ENCODE measurements around the gene CAMK2D. TPM values are rescaled to one million over a fixed set of nuclear protein-coding genes. Genes with fewer than 3 reads are reported as not detected.
A peak's percentile ranks its signal among the peaks of the same experiment; 100 is the strongest.

CAMK2D gene
- total RNA-seq, 1 experiment from 2014 or later, result 7.1 TPM

GRCh38 chr4:113760094-113760794, 1.3 kb downstream of the CAMK2D start:
- Histone ChIP-seq H3K4me3 (peak overlapping the region; percentile 71), H3K9me3 (ENCODE audit: insufficient read depth, low read depth) (no peaks in the 10 kb centered on the region), H4K20me1 (ENCODE audit: insufficient read depth) (no peaks in the 10 kb centered on the region), H3K36me3 (ENCODE audit: low read depth) (no peaks in the 10 kb centered on the region), H3K27ac (no peak overlapping the region), H2AFZ (peak overlapping the region; percentile 87), H3K27me3 (ENCODE audit: insufficient read depth, low read depth) (no peaks in the 10 kb centered on the region), H3K9me2 (ENCODE audit: insufficient read depth) (no peaks in the 10 kb centered on the region), H3K4me1 (replicated peaks; ENCODE audit: insufficient read depth) (peaks cover 6% of the 10 kb centered on the region), H3F3A (ENCODE audit: insufficient read depth, low read depth) (peaks cover 5% of the 10 kb centered on the region; the same call in 1 of the 2 replicates), H3K4me2 (peak overlapping the region; percentile 87), H3K79me2 (ENCODE audit: low read depth) (no peaks in the 10 kb centered on the region)
- no peak for TF ChIP-seq CTCF (conservative IDR thresholded peaks at IDR 0.05)
- TF ChIP-seq EZH2 (IDR thresholded peaks at IDR 0.05; ENCODE audit: low read depth), result no peak
- intact Hi-C loops (cut with micrococcal nuclease; ENCODE audit: unreplicated experiment), result loop anchor here (2.0 to 5.0 kb wide), 2 partner anchors 123 to 617 kb away; no protein-coding TSS in a partner anchor
- no peak for DNase-seq
- TSS peak; percentile 26 for BruUV-seq (replicated peaks)
- ChIA-PET CTCF (interaction anchor here (0.6 kb wide), 1 partner anchor 161 kb away, joined by 6 read pairs; no protein-coding TSS in a partner anchor), POLR2A (ENCODE audit: unreplicated experiment) (interaction anchor here (0.6 kb wide), 1 partner anchor 91 kb away, joined by 9 read pairs; no protein-coding TSS in a partner anchor)

- Histone ChIP-seq H3K4me2 (peak overlapping the region; percentile 87), H2AFZ (peak overlapping the region; percentile 87; the same call in 1 of the 2 replicates), H4K20me1 (ENCODE audit: insufficient read depth) (no peaks in the 10 kb centered on the region), H3K36me3 (ENCODE audit: low read depth) (no peaks in the 10 kb centered on the region), H3K9me3 (ENCODE audit: insufficient read depth, low read depth) (no peaks in the 10 kb centered on the region), H3K79me2 (ENCODE audit: low read depth) (no peaks in the 10 kb centered on the region), H3K27ac (no peak overlapping the region), H3K4me1 (replicated peaks; ENCODE audit: insufficient read depth) (peaks cover 6% of the 10 kb centered on the region), H3F3A (ENCODE audit: insufficient read depth, low read depth) (peaks cover 5% of the 10 kb centered on the region; the same call in 1 of the 2 replicates), H3K9me2 (ENCODE audit: insufficient read depth) (no peaks in the 10 kb centered on the region), H3K27me3 (ENCODE audit: insufficient read depth, low read depth) (no peaks in the 10 kb centered on the region), H3K4me3 (peak overlapping the region; percentile 71; the same call in 1 of the 2 replicates)
- intact Hi-C loops (cut with micrococcal nuclease; ENCODE audit: unreplicated experiment), result loop anchor here (2.0 to 5.0 kb wide), 2 partner anchors 123 to 618 kb away; no protein-coding TSS in a partner anchor
- POLR2A ChIA-PET (ENCODE audit: unreplicated experiment), result no interaction called here
- CTCF ChIA-PET, result no interaction called here
- BruUV-seq (replicated peaks), result no TSS peak
- no peak for DNase-seq
- TF ChIP-seq CTCF (conservative IDR thresholded peaks at IDR 0.05) (no peak), EZH2 (IDR thresholded peaks at IDR 0.05; ENCODE audit: low read depth) (no peak)
These were observed 1.8 kb downstream of the CAMK2D start for GRCh38 chr4:113759696-113760093.

GRCh38 chr4:113758372-113758771, 3.2 kb downstream of the CAMK2D start:
- POLR2A ChIA-PET (ENCODE audit: unreplicated experiment), result no interaction called here
- H4K20me1 ChIP-seq (ENCODE audit: insufficient read depth), result no peaks in the 10 kb centered on the region
- BruUV-seq (replicated peaks), result no TSS peak
- no peak overlapping the region for H3K27ac ChIP-seq
- no peak for DNase-seq
- H3K27me3 ChIP-seq (ENCODE audit: insufficient read depth, low read depth), result no peaks in the 10 kb centered on the region
- no peaks in the 10 kb centered on the region for H3K9me3 ChIP-seq (ENCODE audit: insufficient read depth, low read depth)
- no peaks in the 10 kb centered on the region for H3K9me2 ChIP-seq (ENCODE audit: insufficient read depth)
- CTCF ChIA-PET, result no interaction called here
- TF ChIP-seq CTCF (conservative IDR thresholded peaks at IDR 0.05) (no peak), EZH2 (IDR thresholded peaks at IDR 0.05; ENCODE audit: low read depth) (no peak)
- no peak overlapping the region for H3K4me2 ChIP-seq
- no peak overlapping the region for H2AFZ ChIP-seq
- H3K79me2 ChIP-seq (ENCODE audit: low read depth), result no peaks in the 10 kb centered on the region
- peaks cover 6% of the 10 kb centered on the region for H3K4me1 ChIP-seq (replicated peaks; ENCODE audit: insufficient read depth)
- no peaks in the 10 kb centered on the region for H3K36me3 ChIP-seq (ENCODE audit: low read depth)
- H3F3A ChIP-seq (ENCODE audit: insufficient read depth, low read depth), result peaks cover 5% of the 10 kb centered on the region; the same call in 1 of the 2 replicates
- intact Hi-C loops (cut with micrococcal nuclease; ENCODE audit: unreplicated experiment), result no loop called here
- no peak overlapping the region for H3K4me3 ChIP-seq

Measured in PC-9 (cell line).